Stimulated activated CD4-positive, alpha-beta T cell treated with anti-CD3 and anti-CD28 coated beads, Interleukin-1b, Interleukin-23, amount 100 ng/mL, for 24 hours (primary cell): ENCODE data around the gene MYH10.
"Not testable (repeated sequence)": the region's sequence is repeated elsewhere in the genome, so short reads cannot be mapped to it uniquely, and the experiment has no call there.

Experiments used
- DNase-seq, 4 experiments: peaks; one replicate each; pipeline ENCODE4 v3.0.0-alpha.2; 2020; ENCODE audit warnings: low read depth in 4 of 4, low spot score in 1 of 4

MYH10 gene

DNA sequence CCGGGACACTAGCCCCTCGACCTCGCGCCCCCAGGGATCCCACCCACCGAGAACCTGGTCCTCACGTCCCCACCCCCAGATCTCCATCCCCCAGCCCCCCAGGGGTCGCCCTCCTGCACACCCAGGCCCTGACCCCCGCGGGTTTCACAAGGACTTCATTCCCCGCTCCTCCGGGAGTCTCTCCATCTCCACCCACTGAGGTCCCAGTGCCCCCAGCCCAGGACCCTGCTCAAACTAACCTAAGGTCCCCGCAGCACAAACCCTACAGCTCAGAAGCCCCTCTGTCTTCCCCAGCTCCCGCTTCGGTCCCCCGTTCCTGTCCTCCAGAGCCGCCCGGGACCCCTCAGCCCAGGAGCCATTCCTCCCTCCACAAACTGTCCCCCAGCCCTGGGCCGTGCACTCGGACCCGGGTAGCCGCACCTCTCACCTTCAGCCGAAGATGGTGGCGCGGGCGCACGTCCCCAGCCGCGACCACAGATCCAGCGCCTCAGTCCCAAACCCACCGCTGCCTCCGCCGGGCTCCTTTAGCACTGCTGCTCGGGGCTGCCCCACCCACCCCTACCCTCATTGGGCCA is at the start of gene MYH10:
Gene MYH10, minus strand, starts transcription at position 499 of the 575 bp plus-strand sequence. CDS start 7,479 bp downstream, outside the sequence.
- DNase-seq: no peak

DNA sequence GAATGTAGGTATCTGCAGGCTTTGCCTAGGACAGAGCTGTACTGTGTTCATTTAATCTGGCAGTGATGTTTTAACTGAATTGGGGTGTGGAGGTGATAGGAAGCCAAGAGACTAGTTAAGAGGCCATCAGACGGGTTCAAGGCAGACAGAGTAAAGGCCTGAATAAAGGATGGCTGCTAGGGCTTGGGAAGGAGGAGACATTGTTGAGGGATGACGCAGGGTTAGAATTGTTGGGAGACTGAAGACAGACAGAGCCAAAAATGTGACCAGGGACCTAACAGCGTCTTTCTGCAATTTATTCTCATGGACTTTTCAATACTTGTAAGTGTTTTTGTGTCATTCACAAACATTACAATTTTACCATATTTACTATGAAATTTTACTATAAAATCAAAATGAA is 48.6 kb upstream of the MYH10 start:
- no peak for DNase-seq

DNA sequence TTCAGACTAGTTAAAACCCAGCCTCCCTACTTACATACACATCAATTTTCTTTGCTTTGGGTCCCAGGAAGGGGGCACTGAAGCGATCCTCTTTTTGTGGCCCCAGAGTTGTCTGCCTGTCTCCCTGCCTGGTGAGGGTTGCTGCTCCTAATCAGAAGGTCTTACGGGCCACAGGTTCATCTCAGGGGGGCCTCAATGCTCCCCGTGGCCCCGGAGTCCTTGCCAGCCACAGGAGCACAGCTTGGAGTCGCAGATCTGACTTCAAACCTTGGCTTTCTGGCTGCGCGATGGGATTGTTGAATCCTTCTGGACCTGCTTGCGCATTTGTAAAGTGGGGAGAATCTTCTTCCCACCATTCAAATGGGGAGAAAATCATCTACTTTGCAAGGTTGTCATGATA is 44.8 kb upstream of the MYH10 start:
- DNase-seq: no peak

DNA sequence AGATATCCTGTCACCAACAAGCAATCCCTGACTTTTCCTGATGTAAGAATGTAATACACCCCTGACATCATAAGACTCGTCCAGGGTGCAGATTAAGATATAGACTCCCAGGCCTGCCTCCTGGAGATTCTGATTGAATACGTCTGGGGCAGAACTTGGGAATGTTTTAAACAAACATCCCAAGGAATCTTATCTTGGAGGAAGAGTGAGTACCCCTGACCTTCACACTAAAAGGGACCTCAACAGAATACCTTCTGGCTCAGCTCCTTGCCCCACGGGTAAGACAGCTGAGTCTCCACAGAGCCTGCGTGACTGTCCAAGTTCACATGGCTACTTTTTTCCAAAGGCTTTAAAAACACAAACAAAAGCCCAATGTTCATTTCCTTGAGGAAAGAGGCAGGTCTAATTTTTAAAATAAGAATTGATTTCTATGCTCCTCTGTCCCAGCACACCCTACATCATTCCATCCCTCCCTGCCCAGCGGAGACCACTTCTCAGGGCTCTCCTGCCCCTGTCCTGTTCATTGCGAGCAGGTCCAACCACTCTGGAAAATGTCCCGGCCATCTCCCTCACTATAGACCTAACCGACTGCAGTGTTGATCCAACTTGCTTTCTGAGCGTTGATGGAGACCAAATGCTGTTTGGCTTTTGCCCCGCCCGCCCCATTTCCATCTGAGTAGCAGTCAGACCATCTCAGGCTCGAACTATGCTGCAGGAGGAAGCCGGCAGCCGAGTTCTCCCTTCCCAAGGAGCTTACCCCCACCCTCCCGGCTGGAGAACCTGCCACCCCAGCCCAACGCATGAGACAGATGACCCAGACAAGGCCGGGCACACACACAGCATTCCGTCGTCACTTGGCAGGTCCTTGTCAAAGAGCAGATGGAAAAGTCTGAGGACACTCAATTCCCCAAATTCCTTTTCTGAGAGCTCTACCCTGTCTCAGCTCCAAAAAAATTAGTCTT is 44.1 kb upstream of the MYH10 start:
- no peak for DNase-seq

DNA sequence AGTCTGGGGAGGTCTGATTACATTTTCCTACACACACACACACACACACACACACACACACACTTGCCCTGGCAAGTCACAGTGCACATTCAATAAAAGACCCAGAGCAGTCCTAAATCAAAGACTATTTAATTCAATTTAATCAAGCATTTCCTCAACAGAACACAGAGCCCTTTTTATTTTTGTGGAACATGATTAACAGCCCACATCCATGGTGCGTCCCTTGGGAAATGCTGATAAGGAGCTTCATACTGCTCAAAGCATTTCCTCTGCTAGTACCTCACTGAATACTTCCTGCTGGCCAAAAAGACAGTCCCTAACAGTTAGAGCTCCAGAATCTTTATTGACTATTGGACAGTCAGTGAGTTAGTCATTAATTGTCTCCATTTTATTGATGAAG is 43.1 kb upstream of the MYH10 start:
- no peak for DNase-seq

DNA sequence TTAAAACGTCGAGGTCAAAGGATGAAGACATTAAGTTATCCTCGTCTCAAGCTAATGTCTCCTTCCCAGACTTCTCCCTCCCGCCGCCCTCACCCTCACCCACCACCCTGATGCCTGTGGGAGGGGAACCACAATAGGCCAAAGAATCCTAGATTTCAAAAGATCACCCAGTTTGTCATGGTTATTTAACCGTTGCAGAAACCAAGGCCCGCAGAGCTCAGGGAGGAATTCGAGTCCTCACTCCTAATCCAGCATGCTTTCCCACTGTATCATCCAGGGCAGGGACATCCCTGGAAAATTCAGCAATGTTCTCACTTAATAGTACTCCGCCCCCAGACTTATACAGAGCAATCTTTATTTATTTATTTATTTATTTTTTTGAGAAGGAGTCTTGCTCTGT is 41.8 kb upstream of the MYH10 start:
- no peak for DNase-seq

DNA sequence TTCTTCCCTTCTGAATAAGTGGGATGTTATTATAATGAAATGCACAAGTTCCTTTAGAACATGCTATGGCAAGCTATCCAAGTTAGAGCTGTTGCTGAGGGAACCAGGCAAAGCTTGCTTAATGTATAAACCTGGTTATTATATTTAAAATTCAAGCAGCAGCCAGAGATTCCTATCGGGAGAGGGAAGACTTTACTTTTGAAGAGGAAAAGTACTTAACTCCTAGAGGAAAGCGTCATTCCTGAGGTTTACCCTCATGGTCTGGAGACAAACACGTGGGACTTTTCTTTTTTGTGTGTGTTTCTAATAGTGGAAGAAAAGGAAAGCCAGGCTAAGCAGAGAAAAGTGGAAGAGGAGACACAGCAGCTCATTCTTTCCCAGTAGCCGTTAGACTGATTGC is 39.9 kb upstream of the MYH10 start:
- DNase-seq: no peak

DNA sequence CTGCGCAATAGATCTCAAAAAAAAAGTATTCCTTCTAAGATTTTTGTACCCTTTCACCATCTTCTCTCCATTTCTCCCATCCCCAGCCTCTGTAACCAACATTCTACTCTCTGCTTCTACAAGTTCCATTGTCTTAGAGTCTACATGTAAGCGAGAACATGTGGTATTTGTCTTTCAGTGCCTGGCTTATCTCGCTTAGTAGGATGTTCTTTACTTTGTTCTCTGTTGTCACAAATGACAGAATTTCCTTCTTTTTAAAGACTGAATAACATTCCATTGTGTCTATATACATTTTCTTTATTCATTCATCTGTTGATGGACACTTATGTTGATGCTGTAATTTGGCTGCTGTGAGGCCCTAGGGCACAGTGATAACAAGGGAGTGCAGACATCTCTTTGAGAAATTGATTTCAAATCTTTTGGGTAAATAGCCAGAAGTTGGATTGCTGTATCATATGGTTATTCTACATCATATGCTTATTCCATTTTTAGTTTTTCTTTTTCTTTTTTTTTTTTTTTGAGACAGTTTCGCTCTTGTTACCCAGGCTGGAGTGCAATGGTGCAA is 37.7 kb upstream of the MYH10 start:
- no peak for DNase-seq

DNA sequence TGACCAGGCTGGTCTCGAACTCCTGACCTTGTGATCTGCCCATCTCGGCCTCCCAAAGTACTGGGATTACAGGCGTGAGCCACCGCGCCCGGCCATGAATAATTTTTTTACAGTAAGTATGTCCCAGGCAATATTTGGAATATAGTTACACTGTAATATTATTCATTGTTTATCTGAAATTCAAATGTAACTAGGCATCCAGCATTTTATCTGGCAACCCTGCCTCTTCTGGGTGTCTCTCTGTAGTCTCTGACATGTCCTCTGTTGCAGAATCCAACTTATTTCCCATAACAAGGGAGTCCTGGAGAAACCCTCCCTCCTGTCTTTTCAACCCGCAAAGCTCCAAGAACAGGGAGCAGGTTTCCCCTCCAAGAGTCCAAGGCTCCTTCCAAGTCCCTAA is 36.9 kb upstream of the MYH10 start:
- no peak for DNase-seq

DNA sequence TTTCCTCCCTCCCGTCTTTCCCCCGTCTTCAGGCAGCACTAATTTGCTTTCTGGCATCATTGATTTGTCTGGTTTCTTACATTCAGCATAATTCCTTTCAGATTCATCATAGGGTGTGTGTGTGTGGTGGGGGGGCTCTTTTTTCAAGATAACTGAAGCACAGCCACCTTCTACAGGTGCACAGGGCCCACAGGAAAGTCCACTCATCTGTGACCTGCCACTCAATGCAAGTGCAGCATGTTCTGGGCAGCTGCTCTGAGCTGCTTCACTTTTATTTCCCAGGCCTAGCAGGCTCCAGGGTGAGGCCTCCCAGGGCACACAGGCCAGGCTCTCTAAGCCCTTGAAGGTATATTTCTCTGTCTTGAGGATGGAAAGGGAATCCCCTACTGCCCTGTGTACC is 35.2 kb upstream of the MYH10 start:
- DNase-seq: no peak

DNA sequence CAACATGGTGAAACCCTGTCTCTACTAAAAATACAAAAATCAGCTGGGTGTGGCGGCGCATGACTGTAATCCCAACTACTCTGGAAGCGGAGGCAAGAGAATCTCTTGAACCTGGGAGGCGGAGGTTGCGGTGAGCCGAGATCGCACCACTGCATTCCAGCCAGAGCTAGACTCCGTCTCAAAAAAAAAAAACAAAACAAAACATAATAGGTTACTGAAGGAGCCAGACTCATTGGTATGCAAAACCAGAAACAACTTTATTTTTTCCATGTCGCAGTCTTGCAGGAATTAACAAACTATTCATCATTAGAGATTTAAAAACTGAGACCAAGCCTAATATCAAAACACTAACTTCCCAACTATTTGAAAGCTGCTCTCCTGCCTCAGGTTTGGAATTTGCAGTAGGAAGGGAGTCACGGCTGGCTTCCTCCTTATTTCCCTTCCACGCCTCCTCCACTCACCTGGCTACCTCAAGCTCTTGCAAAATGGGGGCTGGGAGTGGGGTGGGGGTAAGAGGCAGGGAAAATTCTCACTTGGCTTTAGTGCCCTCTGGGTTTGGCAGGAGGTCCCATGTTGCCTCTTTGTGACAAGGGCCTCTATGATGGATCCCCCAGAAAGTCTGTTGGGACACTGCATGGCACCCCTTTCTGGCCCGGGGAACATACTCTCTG is 34.1 kb upstream of the MYH10 start:
- no peak for DNase-seq

DNA sequence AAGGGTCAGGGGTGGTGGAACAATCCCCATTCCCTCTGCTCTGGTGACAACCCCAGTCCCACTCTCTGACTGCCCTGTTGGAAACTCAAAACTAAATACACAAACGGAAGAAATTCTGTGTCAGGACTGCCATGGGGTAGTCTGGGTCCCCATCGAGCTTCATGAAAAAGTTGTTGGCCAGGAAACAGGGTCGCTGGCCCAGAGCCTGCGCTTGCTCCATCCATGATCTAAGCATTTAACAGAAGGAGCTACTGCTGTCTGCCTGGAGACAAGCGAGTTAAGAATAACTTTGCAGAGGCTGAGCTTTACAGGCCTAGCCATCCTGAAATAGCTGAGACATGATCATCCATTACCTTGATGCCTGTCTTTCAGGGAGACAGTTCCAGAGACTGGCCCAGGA is 32.4 kb upstream of the MYH10 start:
- no peak for DNase-seq

DNA sequence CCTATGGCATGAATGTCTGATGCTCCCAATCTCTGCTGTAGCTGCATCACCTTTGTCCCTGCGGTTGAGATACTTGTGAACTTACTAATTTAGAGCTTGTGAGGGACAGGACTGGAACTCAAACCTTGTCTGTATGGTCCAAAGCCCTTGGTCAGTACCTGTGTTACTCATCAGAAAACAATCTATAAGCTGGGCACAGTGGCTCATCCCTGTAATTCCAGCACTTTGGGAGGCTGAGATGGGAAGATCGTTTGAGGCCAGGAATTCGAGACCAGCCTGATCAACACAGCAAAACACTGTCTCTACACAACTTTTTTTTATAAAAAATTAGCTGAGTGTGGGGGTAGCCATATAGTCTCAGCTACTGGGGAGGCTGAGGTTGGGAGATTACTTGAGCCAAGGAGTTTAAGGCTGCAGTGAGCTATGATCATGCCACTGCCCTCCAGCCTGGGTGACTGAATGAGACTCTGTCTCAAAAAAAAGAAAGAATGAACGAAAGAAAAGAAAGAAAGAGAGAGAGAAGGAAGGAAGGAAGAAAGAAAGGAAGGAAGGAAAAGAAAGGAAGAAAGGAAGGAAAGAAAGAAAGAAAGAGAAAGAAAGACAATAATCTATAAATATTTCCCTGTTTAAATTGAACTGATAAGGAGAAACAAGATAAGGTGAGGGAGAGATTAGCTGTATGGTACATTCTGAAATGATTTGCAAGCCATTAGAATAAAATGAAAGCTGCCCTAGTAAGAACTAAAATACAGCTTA is 31.7 kb upstream of the MYH10 start:
- DNase-seq: no peak

DNA sequence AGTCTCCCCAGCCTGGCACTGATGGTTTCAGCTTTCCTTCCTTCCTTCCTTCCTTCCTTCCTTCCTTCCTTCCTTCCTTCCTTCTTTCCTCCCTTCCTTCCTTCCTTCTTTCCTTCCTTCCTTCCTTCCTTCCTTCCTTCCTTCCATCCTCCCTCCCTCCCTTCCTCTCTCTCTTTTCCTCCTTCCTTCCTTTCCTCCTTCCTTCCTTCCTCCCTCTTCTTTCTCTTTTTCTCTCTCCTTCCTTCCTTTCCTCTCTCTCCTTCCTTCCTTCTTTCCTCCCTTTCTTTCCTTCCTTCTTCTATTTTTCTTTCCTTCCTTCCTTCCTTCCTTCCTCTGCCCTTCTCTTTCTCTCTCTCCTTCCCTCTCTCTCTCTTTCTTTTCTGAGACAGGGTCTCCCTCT is 30.2 kb upstream of the MYH10 start:
- not testable (repeated sequence) for DNase-seq

DNA sequence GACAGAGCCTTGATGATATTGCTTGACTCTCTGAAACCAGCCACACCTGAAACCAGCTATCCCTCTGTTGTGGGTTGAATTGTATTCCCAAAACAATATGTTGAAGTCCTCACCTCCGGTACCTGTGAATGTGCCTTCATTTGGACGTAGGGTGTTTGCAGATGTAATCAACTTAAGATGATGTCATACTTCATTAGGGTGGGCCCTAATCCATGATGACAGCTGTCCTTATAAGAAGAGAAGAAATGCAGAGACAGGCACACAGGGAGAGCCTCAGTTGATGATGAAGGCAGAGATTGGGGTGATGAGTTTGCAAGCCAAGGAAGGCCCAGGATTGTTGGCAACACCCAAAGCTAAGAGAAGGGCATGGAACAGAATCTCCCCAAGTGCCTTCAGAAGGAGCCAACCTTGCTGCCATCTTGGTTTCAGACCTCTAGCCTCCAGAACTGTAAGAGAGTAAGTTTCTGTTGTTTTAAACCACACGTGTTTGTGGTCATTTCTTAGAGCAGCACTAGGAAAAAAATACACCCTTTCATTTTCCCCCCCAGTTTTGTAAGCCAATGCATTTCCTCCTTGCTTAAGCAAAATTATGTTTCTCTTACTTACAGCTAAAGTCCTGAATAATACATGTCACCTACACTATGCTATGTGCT is 29.4 kb upstream of the MYH10 start:
- no peak for DNase-seq

DNA sequence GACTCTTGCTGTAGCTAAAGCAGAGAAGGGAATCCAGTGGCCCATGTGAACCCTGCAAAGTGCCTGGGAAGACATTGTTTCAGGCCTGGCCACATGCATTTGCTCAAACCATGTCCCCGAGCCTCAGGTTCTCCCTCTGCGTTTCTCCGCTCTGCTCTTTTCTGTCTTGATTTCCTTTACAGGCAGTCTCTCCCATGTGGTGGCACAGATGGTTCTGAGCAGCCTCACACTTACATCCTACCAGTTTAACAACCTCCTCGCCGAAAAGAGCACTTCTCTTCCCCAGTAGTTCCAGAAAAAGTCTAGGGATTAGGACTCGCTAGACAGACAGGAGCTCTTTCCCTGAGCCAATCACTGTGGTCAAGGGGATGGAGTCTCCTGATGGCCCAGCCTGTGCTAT is 28.3 kb upstream of the MYH10 start:
- no peak for DNase-seq

DNA sequence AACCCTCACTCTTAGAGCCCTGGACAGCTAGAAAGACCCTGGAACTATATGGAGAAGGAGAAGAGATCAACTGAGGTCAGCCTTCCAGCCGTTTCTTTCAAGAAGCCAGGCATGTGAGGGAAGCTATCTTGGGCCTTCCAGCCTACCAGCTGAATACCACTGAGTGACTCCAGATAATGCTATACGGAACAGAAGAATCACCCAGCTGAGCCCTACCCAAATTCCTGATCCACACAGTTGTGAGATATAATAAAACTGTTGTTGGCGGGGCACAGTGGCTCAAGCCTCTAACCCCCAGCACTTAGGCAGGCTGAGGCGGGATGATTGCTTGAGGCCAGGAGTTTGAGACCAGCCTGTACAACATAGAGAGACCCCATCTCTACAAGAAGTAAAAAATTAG is 26.2 kb upstream of the MYH10 start:
- no peak for DNase-seq

DNA sequence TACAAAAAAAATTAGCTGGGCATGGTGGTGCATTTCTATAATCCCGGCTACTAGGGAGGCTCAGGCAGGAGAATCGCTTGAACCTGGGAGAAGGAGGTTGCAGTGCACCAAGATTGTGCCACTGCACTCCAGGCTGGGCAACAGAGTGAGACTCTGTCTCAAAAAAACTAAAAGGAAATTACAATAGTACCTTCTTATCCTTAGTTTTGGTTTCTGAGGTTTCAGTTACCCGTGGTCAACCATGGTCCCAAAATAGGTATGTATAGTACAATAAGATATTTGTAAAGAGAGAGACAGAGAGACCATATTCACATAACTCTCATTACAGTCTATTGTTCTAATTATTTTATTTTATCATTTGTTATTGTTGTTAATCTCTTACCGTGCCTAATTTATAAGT is 24.3 kb upstream of the MYH10 start:
- no peak for DNase-seq

DNA sequence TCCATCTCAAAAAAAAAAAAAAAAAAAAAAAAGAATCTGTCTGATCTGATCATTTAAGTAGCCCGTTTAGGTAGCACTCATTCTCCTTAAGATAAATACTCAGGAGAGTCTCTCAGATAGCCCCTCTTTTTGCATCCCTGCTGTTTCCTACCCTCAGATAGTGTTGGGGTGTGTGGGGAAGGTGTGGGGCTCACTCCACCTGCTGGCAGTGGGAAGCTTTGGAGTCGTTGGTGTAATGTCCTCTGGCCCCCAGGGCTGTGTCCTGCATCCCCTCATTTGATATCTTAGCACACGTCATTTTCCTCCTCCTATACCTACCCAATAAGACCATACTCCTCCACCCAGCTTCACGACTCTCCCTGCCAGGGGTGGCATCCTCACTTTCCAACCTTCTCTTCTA is 20.5 kb upstream of the MYH10 start:
- no peak for DNase-seq

DNA sequence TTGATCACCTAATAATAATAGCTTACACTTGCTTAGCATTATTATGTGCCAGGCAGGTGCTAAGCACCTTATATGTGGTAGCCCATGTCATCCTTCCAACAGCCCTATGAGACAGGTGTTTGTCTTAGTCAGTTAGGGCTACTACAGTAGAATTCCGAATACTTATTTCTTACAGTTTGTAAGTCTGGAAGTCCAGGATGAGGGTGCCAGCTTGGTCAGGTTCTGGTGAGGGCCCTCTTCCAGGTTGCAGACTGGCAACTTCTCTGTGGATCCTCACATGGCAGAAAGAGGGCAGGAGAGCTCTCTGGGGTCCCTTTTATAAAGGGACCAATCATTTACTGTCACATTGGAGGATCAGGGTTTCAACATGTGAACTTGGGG is 19.6 kb upstream of the MYH10 start:
- no peak for DNase-seq
